ENCODE measurements around the gene MFAP4. TPM values are rescaled to one million over a fixed set of nuclear protein-coding genes. Genes with fewer than 3 reads are reported as not detected.

Gene MFAP4
- total RNA-seq, 1 experiment from 2014 or later: 0.52 TPM

GRCh38 chr17:19335951-19336631 is 50.9 kb downstream of the MFAP4 start:
- H3K36me3 ChIP-seq (ENCODE audit: control insufficient read depth in 1 of 2, insufficient read depth in 2 of 2, low read length in 2 of 2): peaks cover 4 to 22% of the 10 kb centered on the region in 2 experiments; a peak in 2 of 4 replicates
- no peaks in the 10 kb centered on the region for H3K79me2 ChIP-seq (ENCODE audit: insufficient read depth, low read length)
- H3K4me2 ChIP-seq (ENCODE audit: low read length): no peak overlapping the region
- ATAC-seq (no peak), DNase-seq (ENCODE audit: low read depth, low spot score) (no peak)
- no peak overlapping the region for H3K4me3 ChIP-seq (replicated peaks in 1 of 2; ENCODE audit: low read depth in 1 of 2, low read length in 2 of 2)
- no peaks in the 10 kb centered on the region for H4K20me1 ChIP-seq (ENCODE audit: insufficient read depth)
- POLR2A ChIA-PET: no interaction called here
- no peaks in the 10 kb centered on the region for H3K9me2 ChIP-seq (ENCODE audit: insufficient read depth)
- H3K9me3 ChIP-seq (ENCODE audit: control insufficient read depth in 1 of 2, insufficient read depth in 1 of 2, low read depth in 1 of 2, low read length in 2 of 2): no peaks in the 10 kb centered on the region
- no peak overlapping the region for H3K27ac ChIP-seq (ENCODE audit: low read depth, low read length)
- BruUV-seq (replicated peaks): no TSS peak
- no peak overlapping the region for H3K9ac ChIP-seq (ENCODE audit: low read length)
- H2AFZ ChIP-seq (ENCODE audit: low read depth, low read length, poor library complexity, severe bottlenecking): no peak overlapping the region
- TF ChIP-seq CBX3 (IDR thresholded peaks at IDR 0.05; ENCODE audit: low read depth) (no peak), ELF1 (IDR thresholded peaks at IDR 0.05; ENCODE audit: borderline replicate concordance, low read depth) (no peak), TCF7L2 (IDR thresholded peaks at IDR 0.05; ENCODE audit: borderline replicate concordance, extremely low read depth, insufficient read depth, insufficient read length) (no peak), POLR2A (IDR thresholded peaks at IDR 0.05; ENCODE audit: borderline replicate concordance, extremely low read depth, insufficient read depth, insufficient read length) (no peak), POLR2AphosphoS5 (IDR thresholded peaks at IDR 0.05; ENCODE audit: low read depth, low read length) (no peak; the same call in 1 of the 2 replicates)
- RAD21 ChIA-PET (ENCODE audit: low non-redundant PET in 1 of 2, low total read pairs in 2 of 2, uncharacterized antibody in 2 of 2, unreplicated experiment in 2 of 2): no interaction called here
- no peaks in the 10 kb centered on the region for H3K27me3 ChIP-seq (ENCODE audit: insufficient read depth, low read length)
- peaks cover 7 to 14% of the 10 kb centered on the region in 2 experiments; a peak in 3 of 4 replicates for H3K4me1 ChIP-seq (ENCODE audit: control insufficient read depth in 1 of 2, insufficient read depth in 2 of 2, low read length in 2 of 2)
- intact Hi-C loops (cut with micrococcal nuclease): no loop called here
- CTCF ChIA-PET: no interaction called here

DNA sequence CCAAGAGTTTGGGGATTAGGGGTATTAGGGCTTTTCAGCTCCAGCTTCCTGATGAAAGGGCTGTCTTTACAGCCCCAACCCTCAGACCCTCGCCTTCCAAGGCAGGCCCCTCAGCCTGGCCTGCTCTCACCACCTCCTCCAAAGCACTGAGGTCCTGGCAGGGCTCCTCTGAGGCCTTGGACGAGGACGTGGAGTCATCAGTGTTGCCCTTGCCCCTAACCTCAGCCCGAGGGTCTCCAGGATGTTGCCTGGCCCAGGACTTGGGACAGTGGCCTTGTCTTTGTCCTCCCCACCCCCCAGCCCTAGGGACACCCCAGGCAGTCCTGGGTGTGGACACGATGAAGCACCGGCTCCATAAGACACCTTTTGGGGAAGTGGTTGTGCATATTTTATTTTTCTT is 52.7 kb downstream of the MFAP4 start:
- no peak overlapping the region for H3K4me2 ChIP-seq (ENCODE audit: low read length)
- H3K4me1 ChIP-seq (ENCODE audit: control insufficient read depth in 1 of 2, insufficient read depth in 2 of 2, low read length in 2 of 2): peaks cover 7 to 14% of the 10 kb centered on the region in 2 experiments; a peak in 3 of 4 replicates
- no TSS peak for BruUV-seq (replicated peaks)
- H3K27ac ChIP-seq (ENCODE audit: low read depth, low read length): no peak overlapping the region
- TF ChIP-seq CBX3 (IDR thresholded peaks at IDR 0.05; ENCODE audit: low read depth) (no peak), RAD21 (IDR thresholded peaks at IDR 0.05; ENCODE audit: low read depth) (no peak), ZNF274 (IDR thresholded peaks at IDR 0.05; ENCODE audit: low read depth, low read length) (no peak), FOSL1 (IDR thresholded peaks at IDR 0.05; ENCODE audit: low read depth) (no peak), EZH2phosphoT487 (IDR thresholded peaks at IDR 0.05; ENCODE audit: borderline replicate concordance) (no peak), SP1 (IDR thresholded peaks at IDR 0.05; ENCODE audit: low read depth) (no peak)
- TF ChIP-seq, protein P1, sequence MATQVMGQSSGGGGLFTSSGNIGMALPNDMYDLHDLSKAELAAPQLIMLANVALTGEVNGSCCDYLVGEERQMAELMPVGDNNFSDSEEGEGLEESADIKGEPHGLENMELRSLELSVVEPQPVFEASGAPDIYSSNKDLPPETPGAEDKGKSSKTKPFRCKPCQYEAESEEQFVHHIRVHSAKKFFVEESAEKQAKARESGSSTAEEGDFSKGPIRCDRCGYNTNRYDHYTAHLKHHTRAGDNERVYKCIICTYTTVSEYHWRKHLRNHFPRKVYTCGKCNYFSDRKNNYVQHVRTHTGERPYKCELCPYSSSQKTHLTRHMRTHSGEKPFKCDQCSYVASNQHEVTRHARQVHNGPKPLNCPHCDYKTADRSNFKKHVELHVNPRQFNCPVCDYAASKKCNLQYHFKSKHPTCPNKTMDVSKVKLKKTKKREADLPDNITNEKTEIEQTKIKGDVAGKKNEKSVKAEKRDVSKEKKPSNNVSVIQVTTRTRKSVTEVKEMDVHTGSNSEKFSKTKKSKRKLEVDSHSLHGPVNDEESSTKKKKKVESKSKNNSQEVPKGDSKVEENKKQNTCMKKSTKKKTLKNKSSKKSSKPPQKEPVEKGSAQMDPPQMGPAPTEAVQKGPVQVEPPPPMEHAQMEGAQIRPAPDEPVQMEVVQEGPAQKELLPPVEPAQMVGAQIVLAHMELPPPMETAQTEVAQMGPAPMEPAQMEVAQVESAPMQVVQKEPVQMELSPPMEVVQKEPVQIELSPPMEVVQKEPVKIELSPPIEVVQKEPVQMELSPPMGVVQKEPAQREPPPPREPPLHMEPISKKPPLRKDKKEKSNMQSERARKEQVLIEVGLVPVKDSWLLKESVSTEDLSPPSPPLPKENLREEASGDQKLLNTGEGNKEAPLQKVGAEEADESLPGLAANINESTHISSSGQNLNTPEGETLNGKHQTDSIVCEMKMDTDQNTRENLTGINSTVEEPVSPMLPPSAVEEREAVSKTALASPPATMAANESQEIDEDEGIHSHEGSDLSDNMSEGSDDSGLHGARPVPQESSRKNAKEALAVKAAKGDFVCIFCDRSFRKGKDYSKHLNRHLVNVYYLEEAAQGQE (IDR thresholded peaks at IDR 0.05; ENCODE audit: low read depth): no peak
- DNase-seq (ENCODE audit: low read depth, low spot score): no peak
- no peak overlapping the region for H2AFZ ChIP-seq (ENCODE audit: low read depth, low read length, poor library complexity, severe bottlenecking)
- POLR2A ChIA-PET: no interaction called here
- no peaks in the 10 kb centered on the region for H3K79me2 ChIP-seq (ENCODE audit: insufficient read depth, low read length)
- no peaks in the 10 kb centered on the region for H3K9me2 ChIP-seq (ENCODE audit: insufficient read depth)
- intact Hi-C loops (cut with micrococcal nuclease): no loop called here
- peaks cover 4 to 22% of the 10 kb centered on the region in 2 experiments; a peak in 2 of 4 replicates for H3K36me3 ChIP-seq (ENCODE audit: control insufficient read depth in 1 of 2, insufficient read depth in 2 of 2, low read length in 2 of 2)
- no peak overlapping the region for H3K4me3 ChIP-seq (replicated peaks in 1 of 2; ENCODE audit: low read depth in 1 of 2, low read length in 2 of 2)
- RAD21 ChIA-PET (ENCODE audit: low non-redundant PET in 1 of 2, low total read pairs in 2 of 2, uncharacterized antibody in 2 of 2, unreplicated experiment in 2 of 2): no interaction called here
- no peak for ATAC-seq
- no peak overlapping the region for H3K9ac ChIP-seq (ENCODE audit: low read length)
- CTCF ChIA-PET: no interaction called here
- H3K9me3 ChIP-seq (ENCODE audit: control insufficient read depth in 1 of 2, insufficient read depth in 1 of 2, low read depth in 1 of 2, low read length in 2 of 2): no peaks in the 10 kb centered on the region
- no peaks in the 10 kb centered on the region for H3K27me3 ChIP-seq (ENCODE audit: insufficient read depth, low read length)
- no peaks in the 10 kb centered on the region for H4K20me1 ChIP-seq (ENCODE audit: insufficient read depth)
